Measurements from ENCODE around the gene LRRC56. TPM values are rescaled to one million over a fixed set of nuclear protein-coding genes. Genes with fewer than 3 reads are reported as not detected.
A peak's percentile ranks its signal among the peaks of the same experiment; 100 is the strongest.
"Not testable (repeated sequence)": the region's sequence is repeated elsewhere in the genome, so short reads cannot be mapped to it uniquely, and the experiment has no call there.

LRRC56 gene
- polyA plus RNA-seq, 3 donors, result 0.09 to 0.68 TPM; not detected in 1

GRCh38 chr11:515131-515530, 22.2 kb upstream of the LRRC56 start:
- TF ChIP-seq, protein P1, sequence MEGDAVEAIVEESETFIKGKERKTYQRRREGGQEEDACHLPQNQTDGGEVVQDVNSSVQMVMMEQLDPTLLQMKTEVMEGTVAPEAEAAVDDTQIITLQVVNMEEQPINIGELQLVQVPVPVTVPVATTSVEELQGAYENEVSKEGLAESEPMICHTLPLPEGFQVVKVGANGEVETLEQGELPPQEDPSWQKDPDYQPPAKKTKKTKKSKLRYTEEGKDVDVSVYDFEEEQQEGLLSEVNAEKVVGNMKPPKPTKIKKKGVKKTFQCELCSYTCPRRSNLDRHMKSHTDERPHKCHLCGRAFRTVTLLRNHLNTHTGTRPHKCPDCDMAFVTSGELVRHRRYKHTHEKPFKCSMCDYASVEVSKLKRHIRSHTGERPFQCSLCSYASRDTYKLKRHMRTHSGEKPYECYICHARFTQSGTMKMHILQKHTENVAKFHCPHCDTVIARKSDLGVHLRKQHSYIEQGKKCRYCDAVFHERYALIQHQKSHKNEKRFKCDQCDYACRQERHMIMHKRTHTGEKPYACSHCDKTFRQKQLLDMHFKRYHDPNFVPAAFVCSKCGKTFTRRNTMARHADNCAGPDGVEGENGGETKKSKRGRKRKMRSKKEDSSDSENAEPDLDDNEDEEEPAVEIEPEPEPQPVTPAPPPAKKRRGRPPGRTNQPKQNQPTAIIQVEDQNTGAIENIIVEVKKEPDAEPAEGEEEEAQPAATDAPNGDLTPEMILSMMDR (IDR thresholded peaks at IDR 0.05), result no peak
- H3K4me3 Mint-ChIP-seq, result no peak overlapping the region
- Histone ChIP-seq H3K4me1 (ENCODE audit: control insufficient read depth in 1 of 2, insufficient read depth in 2 of 2, low read length in 2 of 2) (peaks cover 25 to 27% of the 10 kb centered on the region in 2 donors), H3K27me3 (ENCODE audit: control insufficient read depth in 2 of 2, insufficient read depth in 2 of 2, low read length in 2 of 2) (no peaks in the 10 kb centered on the region), H3K79me2 (ENCODE audit: insufficient read depth, low read length) (no peaks in the 10 kb centered on the region), H4K20me1 (ENCODE audit: insufficient read depth, low read length) (no peaks in the 10 kb centered on the region), H3K27ac (ENCODE audit: low read depth in 1 of 2, low read length in 2 of 2) (no peak overlapping the region), H3K36me3 (replicated peaks in 1 of 2; ENCODE audit: control insufficient read depth in 1 of 2, insufficient read depth in 2 of 2, low read length in 2 of 2) (peaks cover 0 to 2% of the 10 kb centered on the region in 2 donors), H3K4me2 (replicated peaks; ENCODE audit: extremely low read depth, low read length, poor library complexity, severe bottlenecking) (no peak overlapping the region), H3K9me3 (replicated peaks in 1 of 2; ENCODE audit: control insufficient read depth in 1 of 2, insufficient read depth in 1 of 2, low read length in 2 of 2) (peaks cover 5 to 16% of the 10 kb centered on the region in 2 donors), H3K4me3 (replicated peaks in 1 of 3; ENCODE audit: low read depth in 2 of 3, low read length in 3 of 3) (no peak overlapping the region), H3K9ac (ENCODE audit: insufficient read depth, low read length, poor library complexity, severe bottlenecking) (no peak overlapping the region), H2AFZ (ENCODE audit: insufficient read depth, low read depth, low read length, poor library complexity, severe bottlenecking) (no peak overlapping the region)
- H3K27ac Mint-ChIP-seq, result peak overlapping the region in 1 of 7 donors; percentile 68
- peaks cover 12 to 46% of the 10 kb centered on the region in 2 donors for H3K36me3 Mint-ChIP-seq
- 76% methylated on average over 5 of the region's 6 CpGs for WGBS (ENCODE audit: insufficient coverage)
- peaks cover 30% of the 10 kb centered on the region for H3K4me1 Mint-ChIP-seq
- intact Hi-C loops (cut with micrococcal nuclease), result no loop called here
- DNase-seq, result no peak
- H3K9me3 Mint-ChIP-seq, result peaks cover 12 to 19% (median 13%) of the 10 kb centered on the region in 7 donors
- peaks cover 0 to 5% (median 3%) of the 10 kb centered on the region in 3 donors for H3K27me3 Mint-ChIP-seq (ENCODE audit: low read depth in 3 of 3)

GRCh38 chr11:516400-516799, 20.9 kb upstream of the LRRC56 start:
- Mint-ChIP-seq H3K4me3 (no peak overlapping the region), H3K27me3 (ENCODE audit: low read depth in 3 of 3) (peaks cover 0 to 5% (median 3%) of the 10 kb centered on the region in 3 donors), H3K4me1 (peaks cover 30% of the 10 kb centered on the region), H3K9me3 (peaks cover 12 to 19% (median 14%) of the 10 kb centered on the region in 7 donors), H3K27ac (no peak overlapping the region), H3K36me3 (peaks cover 12 to 35% of the 10 kb centered on the region in 2 donors)
- TF ChIP-seq, protein P1 (IDR thresholded peaks at IDR 0.05), result no peak
- intact Hi-C loops (cut with micrococcal nuclease), result no loop called here
- no peaks in the 10 kb centered on the region for H3K27me3 ChIP-seq (ENCODE audit: control insufficient read depth in 2 of 2, insufficient read depth in 2 of 2, low read length in 2 of 2)
- no peak overlapping the region for H2AFZ ChIP-seq (ENCODE audit: insufficient read depth, low read depth, low read length, poor library complexity, severe bottlenecking)
- H3K36me3 ChIP-seq (replicated peaks in 1 of 2; ENCODE audit: control insufficient read depth in 1 of 2, insufficient read depth in 2 of 2, low read length in 2 of 2), result no peaks in the 10 kb centered on the region
- no peak for DNase-seq
- H3K27ac ChIP-seq (ENCODE audit: low read depth in 1 of 2, low read length in 2 of 2), result no peak overlapping the region
- H4K20me1 ChIP-seq (ENCODE audit: insufficient read depth, low read length), result no peaks in the 10 kb centered on the region
- peaks cover 25 to 27% of the 10 kb centered on the region in 2 donors for H3K4me1 ChIP-seq (ENCODE audit: control insufficient read depth in 1 of 2, insufficient read depth in 2 of 2, low read length in 2 of 2)
- no CpG with 5 or more reads among the region's 4 CpGs for WGBS (ENCODE audit: insufficient coverage)
- H3K4me2 ChIP-seq (replicated peaks; ENCODE audit: extremely low read depth, low read length, poor library complexity, severe bottlenecking), result no peak overlapping the region
- H3K9ac ChIP-seq (ENCODE audit: insufficient read depth, low read length, poor library complexity, severe bottlenecking), result no peak overlapping the region
- H3K9me3 ChIP-seq (replicated peaks in 1 of 2; ENCODE audit: control insufficient read depth in 1 of 2, insufficient read depth in 1 of 2, low read length in 2 of 2), result peaks cover 5 to 16% of the 10 kb centered on the region in 2 donors
- no peaks in the 10 kb centered on the region for H3K79me2 ChIP-seq (ENCODE audit: insufficient read depth, low read length)
- no peak overlapping the region for H3K4me3 ChIP-seq (replicated peaks in 1 of 3; ENCODE audit: low read depth in 2 of 3, low read length in 3 of 3)

DNA sequence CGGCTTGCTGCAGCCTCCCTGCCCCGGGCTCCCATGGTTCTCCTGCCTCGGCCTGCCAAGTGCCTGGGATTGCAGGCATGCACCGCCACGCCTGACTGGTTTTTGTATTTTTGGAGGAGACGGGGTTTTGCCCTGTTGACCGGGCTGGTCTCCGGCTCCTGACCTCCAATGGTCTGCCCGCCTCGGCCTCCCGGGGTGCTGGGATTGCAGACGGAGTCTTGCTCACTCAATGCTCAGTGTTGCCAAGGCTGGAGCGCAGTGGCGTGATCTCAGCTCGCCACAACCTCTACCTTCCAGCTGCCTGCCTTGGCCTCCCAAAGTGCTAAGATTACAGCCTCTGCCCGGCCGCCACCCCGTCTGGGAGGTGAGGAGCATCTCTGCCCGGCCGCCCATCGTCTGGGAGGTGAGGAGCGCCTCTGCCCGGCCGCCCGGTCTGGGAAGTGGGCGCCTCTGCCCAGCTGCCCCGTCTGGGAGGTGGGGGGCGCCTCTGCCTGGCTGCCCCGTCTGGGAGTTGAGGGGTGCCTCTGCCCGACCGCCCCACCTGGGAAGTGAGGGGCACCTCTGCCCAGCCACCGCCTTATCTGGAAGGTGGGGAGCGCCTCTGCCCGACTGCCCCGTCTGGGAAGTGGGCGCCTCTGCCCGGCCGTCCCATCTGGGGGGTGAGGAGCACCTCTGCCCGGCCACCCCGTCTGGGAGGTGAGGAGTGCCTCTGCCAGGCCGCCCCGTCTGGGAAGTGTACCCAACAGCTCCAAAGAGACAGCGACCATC, 20.2 kb upstream of the LRRC56 start:
- 87% methylated on average over 32 of the region's 43 CpGs for WGBS (ENCODE audit: insufficient coverage)
- H4K20me1 ChIP-seq (ENCODE audit: insufficient read depth, low read length); intact Hi-C loops (cut with micrococcal nuclease); H3K4me3 ChIP-seq (replicated peaks in 1 of 3; ENCODE audit: low read depth in 2 of 3, low read length in 3 of 3); H3K27me3 ChIP-seq (ENCODE audit: control insufficient read depth in 2 of 2, insufficient read depth in 2 of 2, low read length in 2 of 2); H2AFZ ChIP-seq (ENCODE audit: insufficient read depth, low read depth, low read length, poor library complexity, severe bottlenecking); H3K27me3 Mint-ChIP-seq (ENCODE audit: low read depth in 3 of 3); H3K4me3 Mint-ChIP-seq; H3K9ac ChIP-seq (ENCODE audit: insufficient read depth, low read length, poor library complexity, severe bottlenecking); H3K36me3 ChIP-seq (replicated peaks in 1 of 2; ENCODE audit: control insufficient read depth in 1 of 2, insufficient read depth in 2 of 2, low read length in 2 of 2); DNase-seq; H3K27ac ChIP-seq (ENCODE audit: low read depth in 1 of 2, low read length in 2 of 2); H3K79me2 ChIP-seq (ENCODE audit: insufficient read depth, low read length); H3K4me2 ChIP-seq (replicated peaks; ENCODE audit: extremely low read depth, low read length, poor library complexity, severe bottlenecking): not testable (repeated sequence)
- H3K9me3 Mint-ChIP-seq, result peaks cover 12 to 19% (median 14%) of the 10 kb centered on the region in 7 donors
- H3K36me3 Mint-ChIP-seq, result peaks cover 8 to 35% of the 10 kb centered on the region in 2 donors
- peaks cover 25 to 27% of the 10 kb centered on the region in 2 donors for H3K4me1 ChIP-seq (ENCODE audit: control insufficient read depth in 1 of 2, insufficient read depth in 2 of 2, low read length in 2 of 2)
- peaks cover 5 to 16% of the 10 kb centered on the region in 2 donors for H3K9me3 ChIP-seq (replicated peaks in 1 of 2; ENCODE audit: control insufficient read depth in 1 of 2, insufficient read depth in 1 of 2, low read length in 2 of 2)
- H3K4me1 Mint-ChIP-seq, result peaks cover 28% of the 10 kb centered on the region
- H3K27ac Mint-ChIP-seq, result peak overlapping the region in 1 of 7 donors; percentile 76
